RPMI8226 (cell line): ENCODE results near the gene DESI1.
"Not testable (repeated sequence)": the region's sequence is repeated elsewhere in the genome, so short reads cannot be mapped to it uniquely, and the experiment has no call there.

ENCODE experiments used
- DNase-seq: peaks from one replicate; pipeline ENCODE4 v3.0.0-alpha.2; 2015

DESI1 gene

DNA sequence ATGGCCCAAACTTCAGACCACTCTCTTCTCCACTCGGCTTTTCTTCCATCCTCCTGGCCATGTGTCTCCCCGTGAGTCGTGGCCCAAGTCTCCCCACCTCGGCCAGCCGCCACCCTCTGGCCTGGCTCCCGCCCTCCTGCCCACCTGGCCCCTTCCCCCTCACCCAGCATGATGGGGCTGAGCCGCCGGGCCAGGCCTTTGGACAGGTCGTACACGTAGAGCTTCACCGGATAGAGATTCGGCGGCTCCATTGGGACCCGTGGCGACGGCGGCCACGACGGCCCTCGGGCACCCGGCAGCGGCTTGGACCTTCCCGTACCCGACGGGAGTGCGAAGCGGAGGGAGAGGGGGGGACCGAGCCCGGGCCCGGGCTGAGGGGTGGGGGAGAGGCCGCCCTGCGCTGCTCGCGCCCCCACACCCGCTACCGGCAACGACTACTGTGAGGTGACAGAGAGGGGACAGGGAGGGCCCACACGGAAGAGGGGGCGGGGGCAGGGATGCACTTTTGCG, at the start of gene DESI1:
Gene DESI1 (minus strand): TSS at position 455 of the 510 bp plus-strand sequence. CDS start 204 bp downstream, at position 251.
- DNase-seq, result peak; percentile 48

DNA sequence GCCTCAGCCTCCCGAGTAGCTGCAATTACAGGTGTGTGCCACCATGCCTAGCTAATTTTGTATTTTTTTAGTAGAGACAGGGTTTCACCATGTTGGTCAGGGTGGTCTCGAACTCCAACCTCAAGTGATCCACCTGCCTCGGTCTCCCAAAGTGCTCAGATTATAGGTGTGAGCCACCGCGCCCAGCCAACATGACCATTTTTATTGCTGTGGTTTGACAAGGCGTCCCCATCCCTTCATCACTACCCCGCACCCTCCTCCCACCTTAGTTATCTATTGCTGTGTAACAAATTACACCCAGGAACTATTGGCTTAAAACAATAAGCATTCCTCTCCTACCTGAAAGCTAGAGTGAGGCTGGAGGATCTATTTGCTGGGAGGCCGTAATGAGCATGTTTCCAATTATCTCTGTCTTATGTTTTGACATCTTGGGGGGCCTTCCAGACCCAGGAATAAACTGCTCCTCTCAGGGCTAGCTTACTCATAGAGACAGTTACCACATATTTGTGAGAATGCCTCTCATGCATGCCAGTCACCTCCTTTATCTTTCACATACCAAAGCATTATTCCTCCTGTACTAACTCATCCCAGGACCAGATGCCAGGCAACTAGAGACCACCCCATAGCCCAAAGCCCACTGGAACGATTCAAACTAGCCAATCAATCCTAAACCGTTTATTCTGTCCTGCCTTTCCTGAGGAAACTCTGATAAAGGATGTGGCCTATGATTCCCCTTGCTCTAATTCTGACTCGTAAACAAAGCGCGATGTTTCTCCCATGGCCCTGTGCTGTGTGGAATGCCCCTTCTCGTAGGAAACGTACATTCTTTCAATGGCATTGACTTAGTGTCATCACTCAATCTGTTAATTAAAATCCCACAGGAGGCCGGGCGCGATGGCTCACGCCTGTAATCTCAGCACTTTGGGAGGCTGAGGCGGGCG, 48.4 kb upstream of the DESI1 start:
- DNase-seq, result no peak

DNA sequence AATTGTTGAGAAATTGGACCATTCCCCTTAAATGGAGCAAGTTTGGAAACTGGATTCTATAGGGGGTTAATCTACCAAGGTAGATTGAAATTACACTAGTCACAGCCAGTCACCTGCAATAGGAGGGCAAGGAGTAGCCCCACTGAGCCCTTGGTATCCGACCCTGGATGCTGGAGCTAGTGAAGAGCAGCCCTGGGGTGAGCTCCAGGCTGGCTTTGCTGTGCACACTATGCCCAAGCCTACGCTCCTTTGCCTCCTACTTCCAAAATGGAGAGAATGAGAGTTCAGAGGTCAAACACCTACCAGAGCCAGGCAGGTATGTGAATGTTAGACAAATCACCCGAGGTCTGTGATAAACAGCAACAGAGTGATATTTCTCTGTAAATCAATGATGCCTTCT, 44.1 kb upstream of the DESI1 start:
- DNase-seq, result no peak

DNA sequence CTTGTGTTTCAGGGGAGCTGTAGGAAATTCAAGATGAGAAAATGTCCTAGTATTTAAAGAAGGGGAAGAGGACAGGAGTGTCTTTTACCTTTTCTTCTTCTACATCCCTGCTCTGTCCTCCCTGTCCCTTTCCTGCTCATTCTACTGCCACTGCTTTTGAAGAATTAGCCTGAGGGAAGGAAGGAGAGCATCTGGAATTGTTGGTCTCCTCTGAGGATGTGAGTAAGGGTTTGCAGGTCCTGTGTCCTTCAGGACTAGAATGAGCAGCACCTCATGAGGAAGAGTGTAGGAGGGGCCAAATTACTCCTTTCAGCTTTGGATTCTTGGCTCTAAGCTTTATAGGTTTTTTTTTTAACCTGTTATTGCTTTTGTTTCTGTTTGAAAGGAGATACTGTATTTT, 43.6 kb upstream of the DESI1 start:
- DNase-seq, result no peak

DNA sequence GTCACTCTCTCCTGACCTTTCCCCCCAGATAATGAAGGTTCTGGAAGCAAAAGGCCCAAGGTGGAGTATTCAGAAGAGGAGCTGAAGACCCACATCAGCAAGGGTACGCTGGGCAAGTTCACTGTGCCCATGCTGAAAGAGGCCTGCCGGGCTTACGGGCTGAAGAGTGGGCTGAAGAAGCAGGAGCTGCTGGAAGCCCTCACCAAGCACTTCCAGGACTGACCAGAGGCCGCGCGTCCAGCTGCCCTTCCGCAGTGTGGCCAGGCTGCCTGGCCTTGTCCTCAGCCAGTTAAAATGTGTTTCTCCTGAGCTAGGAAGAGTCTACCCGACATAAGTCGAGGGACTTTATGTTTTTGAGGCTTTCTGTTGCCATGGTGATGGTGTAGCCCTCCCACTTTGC, 42.8 kb upstream of the DESI1 start:
- not testable (repeated sequence) for DNase-seq

DNA sequence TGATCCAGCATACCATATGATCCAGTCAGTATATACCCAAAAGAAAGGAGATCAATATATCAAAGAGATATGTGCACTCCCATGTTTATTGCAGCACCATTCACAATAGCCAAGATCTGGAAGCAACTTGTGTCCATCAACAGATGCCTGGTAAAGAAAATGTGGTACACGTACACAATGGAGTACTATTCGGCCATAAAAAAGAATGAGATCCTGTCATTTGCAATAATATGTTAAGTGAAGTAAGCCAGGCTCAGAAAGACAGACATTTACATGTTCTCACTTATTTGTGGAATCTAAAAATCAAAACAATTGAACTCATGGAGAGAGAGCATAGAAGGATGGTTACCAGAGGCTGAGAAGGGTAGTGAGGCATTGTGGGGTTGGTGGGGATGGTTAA, 40.9 kb upstream of the DESI1 start:
- DNase-seq, result no peak

DNA sequence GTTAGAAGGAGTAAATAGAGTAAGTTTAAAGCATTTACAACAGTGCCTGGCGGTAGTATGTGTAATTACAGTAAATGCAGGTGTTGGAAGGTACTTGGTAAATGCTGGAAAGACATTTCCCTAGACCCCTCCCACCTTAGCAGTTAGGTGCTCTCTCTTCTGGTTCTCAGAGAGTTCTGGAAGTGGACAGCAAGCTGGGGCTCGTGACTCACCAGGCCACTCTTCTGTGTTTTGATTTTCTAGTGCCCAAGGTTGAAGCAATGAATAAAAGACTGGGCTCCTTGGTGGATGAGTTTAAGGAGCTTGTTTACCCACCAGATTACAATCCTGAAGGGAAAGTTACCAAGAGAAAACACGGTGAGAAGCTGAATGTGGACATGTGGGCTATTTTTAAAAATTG, 40.2 kb upstream of the DESI1 start:
- DNase-seq, result no peak

DNA sequence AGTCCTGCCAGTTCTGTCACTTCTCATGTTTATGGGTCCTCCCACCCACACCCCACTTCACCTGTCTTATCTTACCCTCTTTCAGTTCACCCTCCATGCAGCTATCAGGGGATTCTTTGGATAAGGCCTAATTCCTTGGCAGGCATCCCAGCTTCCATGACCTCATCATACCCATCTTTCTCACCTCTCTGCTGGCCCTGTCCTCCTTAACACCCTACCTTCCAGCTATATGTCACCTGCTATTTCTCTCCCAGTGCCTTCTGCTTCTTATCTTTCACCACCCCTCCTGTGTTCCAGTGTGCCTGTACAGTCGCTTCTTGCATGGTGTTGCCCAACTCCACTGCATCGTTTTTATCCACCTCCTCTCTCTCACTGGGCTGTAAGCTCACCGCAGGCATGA, 39.6 kb upstream of the DESI1 start:
- DNase-seq, result no peak

DNA sequence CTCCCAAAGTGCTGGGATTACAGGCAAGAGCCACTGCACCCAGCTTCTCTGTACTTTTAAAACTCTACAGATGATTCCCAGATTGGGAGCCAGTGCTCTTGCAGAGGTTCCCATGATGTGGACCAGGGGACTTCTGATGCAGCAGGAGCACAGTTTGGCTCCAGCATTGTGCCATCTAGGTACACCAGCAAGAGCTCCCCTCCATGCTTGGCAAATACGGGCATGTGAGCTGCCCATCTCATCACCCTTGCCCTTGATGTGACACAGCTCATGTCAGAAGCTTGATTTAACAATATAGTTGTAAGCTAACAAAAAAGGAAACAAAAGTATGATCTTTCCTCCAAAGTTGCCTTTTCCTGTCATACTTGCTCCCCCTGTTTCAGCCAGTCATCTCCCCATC, 39.1 kb upstream of the DESI1 start:
- no peak for DNase-seq

DNA sequence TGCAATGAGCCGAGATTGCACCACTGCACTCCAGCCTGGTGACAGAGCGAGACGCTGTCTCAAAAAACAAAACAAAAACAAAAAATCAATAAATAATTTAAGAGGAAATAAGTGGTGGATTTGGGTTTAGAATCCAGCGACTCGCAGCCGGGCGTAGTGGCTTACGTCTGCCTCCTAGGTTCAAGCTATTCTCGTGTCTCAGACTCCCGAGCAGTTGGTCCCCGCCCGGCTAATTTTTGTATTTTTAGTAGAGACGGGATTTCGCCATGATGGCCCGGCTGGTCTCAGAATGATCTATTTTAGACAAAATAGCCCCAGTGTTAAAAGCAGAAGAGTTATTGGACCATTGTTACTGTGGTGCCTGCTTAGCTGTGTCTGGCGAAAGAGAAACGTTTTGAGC, 38.0 kb upstream of the DESI1 start:
- DNase-seq, result no peak

DNA sequence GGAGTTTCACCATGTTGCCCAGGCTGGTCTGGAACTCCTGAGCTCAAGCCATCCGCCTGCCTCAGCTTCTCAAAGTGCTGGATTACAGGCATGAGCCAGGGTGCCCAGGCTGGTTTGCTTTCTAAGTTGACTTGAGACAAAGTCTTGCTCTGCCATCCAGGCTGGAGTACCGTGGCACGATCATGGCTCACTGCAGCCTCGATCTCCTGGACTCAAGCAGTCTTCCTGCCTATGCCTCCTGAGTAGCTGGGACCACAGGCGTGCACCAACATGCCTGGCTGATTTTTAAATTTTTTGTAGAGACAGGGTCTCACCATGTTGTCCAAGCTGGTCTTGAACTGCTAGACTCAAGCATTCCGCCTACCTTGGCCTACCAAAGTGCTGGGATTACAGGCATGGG, 36.9 kb upstream of the DESI1 start:
- no peak for DNase-seq

DNA sequence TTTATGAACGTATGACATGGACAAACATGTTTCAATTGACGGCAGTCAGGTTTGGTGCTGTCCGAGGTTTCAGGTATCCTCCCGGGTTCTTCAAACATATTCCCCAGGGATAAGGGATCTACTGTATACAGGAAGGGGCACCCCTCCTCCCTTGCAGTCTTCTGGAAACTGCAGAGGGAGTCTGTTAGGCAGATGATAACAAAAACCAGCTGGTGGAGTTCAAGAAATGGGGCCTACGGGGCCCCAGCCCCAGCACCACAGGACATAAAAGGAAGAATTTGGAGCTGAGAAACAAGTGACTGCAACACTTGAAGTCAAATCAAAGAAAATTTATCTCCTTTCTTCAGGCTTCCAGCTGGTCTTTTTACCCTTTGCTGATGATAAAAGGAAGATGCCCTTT, 35.7 kb upstream of the DESI1 start:
- no peak for DNase-seq

DNA sequence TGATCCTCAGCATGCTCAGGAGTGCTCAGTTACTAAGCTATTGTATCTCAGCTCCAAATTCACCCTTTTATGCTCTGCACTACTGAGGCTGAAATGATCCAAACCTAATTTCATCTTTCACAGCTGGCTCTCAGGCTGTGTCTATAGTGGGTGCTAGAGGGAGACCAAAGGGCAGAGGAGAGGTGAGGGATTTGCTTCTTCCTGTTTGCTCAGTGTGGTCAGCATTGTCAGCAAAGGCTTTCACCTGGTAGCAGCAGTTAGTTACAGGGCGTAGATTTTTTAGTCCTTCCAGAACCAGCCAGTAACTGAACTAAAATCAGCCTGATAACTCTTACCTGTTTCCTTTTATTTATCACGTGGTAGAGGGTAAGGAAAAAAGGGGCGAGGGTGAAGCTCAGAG, 33.5 kb upstream of the DESI1 start:
- no peak for DNase-seq

DNA sequence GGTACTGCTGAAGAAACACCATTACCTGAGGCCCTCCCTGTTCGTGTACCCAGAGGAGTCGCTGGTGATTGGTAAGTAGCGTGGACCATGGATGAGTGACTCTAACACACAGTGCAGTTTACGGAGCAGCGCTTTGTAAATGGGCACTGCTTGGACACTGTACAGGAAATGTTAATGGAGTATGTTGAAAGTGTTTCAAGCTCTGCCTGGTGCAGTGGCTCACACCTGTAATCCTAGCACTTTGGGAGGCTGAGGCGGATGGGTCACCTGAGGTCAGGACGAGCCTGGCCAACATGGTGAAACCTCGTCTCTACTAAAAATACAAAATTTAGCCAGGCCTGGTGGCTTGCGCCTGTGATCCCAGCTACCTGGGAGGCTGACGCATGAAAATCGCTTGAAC, 30.0 kb upstream of the DESI1 start:
- no peak for DNase-seq

DNA sequence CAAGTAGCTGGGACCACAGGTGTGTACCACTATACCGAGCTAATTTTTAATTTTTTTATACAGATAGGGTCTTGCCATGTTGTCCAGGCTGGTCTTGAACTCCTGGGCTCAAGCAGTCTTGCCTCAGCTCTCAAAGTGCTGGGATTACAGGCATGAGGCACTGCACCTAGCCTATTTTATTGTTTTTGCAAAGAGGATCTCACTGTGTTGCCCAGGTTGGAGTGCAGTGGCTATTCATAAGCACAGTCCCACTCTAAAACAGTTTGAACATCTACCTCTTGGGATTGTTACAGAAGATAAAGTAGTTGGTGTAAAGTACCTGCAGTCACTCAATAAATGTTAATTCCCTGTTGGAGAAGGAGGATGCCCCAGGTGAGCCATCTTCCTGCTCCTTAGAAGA, 29.4 kb upstream of the DESI1 start:
- no peak for DNase-seq

DNA sequence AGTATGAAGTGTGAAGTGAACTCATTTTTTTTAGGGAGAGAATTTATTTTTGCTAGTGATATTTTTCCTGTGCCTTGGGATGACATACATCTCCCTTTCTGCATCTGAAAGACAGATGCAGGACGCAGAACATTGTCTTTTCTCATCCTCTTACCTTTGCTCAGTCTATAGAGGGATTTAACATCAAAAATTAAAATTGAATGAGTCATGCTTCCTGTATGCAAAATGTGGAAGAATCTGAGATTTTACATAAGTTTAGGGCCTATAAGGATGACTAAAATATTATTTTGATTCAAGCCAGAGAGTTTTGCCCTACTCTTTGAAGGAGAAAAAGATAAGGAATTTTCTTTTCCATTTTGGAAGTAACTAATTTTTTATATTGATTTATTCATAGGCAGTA, 27.6 kb upstream of the DESI1 start:
- DNase-seq, result no peak

DNA sequence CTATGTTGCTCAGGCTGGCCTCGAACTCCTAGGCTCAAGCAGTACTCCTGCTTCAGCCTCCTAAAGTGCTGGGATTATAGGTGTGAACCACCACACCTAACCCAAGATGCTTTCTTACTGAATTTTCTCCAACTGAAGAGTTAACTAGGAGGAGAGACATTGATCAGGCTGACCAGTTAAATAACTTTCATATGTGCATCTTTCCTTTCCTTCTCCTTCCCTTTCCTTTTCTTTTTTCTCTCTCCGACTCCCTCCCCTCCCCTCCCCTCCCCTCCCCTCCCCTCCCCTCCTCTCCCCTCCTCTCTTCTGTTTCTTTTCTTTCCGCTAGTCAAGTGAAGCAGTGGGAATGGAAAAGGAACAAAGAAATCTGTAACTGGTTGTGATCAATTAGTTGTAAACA, 26.9 kb upstream of the DESI1 start:
- no peak for DNase-seq

DNA sequence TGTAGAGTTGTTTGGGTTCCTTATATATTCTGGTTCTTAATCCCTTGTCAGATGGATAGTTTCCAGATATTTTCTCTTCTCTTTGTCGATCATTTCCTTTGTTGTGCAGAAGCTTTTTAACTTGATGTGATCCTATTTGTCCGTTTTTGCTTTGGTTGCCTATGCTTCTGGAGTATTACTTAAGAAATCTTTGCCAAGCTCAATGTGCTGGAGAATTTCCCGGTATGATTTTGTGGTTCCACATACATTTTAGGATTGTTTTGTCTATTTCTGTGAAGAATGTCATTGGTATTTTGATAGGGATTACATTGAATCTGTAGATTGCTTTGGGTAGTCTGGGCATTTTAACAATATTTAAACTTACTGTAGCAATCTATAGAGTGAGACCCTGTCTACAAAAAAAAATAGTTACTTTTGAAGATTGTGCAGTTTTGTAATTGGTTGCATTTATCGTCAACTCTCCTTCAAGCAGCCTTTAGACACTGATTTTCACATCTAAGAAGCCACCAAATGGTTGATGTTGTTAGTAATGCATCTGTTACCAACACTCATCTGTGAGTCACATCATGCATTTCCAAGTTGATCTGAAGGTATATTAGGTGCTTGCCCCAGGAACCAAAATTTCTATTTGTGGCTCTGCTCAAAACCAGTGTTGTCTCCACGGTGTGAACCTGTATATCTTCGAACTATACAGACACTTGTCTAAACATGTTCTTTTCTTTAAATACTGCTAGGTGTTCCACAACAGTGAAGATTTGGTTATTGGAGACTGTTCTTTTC, 21.7 kb upstream of the DESI1 start:
- no peak for DNase-seq

DNA sequence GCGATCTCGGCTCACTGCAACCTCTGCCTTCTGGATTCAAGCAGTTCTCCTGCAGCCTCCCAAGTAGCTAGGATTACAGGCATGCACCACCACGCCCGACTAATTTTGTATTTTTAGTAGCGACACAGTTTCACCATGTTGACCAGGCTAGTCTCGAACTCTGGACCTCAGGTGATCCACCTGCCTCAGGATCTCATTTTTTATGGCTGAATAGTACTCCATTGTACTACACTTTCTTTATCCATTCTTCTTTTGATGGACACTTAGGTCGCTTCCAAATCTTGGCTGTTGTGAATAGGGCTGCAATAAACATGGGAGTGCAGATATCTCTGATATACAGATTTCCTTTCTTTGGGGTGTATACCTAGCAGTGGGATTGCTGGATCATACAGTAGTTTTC, 21.0 kb upstream of the DESI1 start:
- no peak for DNase-seq

DNA sequence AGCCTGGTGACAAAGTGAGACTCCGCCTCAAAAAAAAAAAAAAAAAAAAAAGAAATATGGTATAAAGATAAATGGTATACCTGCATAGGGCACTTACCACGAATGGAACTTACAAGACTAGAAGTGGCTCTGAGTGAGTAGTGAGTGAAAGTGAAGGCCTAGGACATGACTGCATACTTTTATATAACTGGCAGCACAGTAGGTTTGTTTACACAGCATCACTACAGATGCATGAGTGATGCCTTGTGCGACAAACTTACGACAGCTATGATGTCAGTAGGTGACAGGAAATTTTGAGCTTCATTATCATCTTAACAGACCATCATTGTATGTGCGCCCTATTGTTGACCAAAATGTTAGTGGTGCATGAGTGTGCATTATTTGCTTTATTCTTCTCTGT, 17.9 kb upstream of the DESI1 start:
- DNase-seq, result no peak

DNA sequence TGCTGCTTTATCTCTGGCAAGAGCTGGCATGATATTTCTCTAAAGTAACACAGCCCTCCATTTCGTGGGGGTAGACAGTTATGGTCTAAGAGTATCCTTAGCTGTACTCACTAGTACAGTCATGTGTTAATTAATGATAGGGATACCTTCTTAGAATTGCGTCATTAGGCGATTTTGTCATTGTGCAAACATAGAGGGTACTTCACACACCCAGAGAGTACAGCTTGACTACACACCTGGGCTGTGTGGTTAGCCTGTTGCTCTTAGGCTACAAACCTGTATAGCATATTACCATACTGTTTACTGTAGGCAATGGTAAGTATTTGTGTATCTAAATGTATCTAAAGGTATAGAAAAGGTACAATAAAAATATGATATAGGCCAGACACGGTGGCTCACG, 17.3 kb upstream of the DESI1 start:
- no peak for DNase-seq

DNA sequence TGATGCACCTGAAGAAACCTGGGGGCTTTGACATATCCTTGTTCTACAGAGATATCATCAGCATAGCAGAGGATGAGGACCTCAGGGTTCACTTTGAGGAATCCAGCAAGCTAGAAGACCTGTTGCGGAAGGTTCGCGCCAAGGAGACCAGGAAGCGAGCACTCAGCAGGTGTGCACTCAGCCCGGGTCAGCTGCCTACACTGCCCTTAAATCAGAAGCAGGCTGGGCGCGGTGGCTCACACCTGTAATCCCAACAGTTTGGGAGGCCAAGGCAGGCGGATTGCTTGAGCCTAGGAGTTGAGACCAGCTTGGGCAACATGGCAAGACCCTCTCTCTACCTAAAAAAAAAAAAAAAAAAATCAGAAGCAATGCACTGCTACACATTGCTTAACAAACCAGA, 16.8 kb upstream of the DESI1 start:
- DNase-seq, result not testable (repeated sequence)

DNA sequence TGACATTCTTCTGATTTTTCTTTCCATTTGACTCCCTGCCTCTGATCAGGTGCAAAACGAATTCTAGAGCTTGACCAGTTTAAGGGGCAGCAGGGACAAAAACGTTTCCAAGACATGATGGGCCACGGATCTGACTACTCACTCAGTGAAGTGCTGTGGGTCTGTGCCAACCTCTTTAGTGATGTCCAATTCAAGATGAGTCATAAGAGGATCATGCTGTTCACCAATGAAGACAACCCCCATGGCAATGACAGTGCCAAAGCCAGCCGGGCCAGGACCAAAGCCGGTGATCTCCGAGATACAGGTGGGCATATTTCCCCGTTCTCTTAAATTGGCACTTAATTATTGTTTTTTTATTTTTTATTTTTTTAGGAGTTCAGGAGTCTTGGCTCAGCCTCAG, 15.6 kb upstream of the DESI1 start:
- DNase-seq, result no peak

DNA sequence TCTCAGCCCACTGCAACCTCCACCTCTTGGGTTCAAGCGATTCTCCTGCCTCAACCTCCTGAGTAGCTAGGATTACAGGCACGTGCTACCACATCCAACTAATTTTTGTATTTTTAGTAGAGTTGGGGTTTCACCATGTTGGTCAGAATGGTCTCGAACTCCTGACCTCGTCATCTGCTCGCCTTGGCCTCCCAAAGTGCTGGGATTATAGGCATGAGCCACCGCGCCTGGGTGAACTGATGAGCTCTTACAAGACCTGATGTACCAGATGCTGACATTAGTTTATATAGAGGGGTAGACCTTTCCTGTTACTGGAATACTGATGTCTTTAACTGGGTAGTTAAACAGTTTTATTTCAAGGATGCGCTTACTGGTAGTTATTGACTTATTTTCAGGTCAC, 13.8 kb upstream of the DESI1 start:
- not testable (repeated sequence) for DNase-seq
